PC-3 (cell line): ENCODE data around the gene BMAL2.

Experiments
- CTCF ChIP-seq: fragments of 300-600 bp; sonication (generic); conservative IDR thresholded peaks from 2 replicates; pipeline ENCODE4 v1.5.1; 2017; ENCODE audit warnings: antibody characterized with exemption, low read depth, mild to moderate bottlenecking, low read length
- EZH2phosphoT487 ChIP-seq: fragments of 300-600 bp; sonication (generic); IDR thresholded peaks from 2 replicates; pipeline ENCODE4 v1.6.1; 2018; ENCODE audit warnings: mild to moderate bottlenecking, antibody characterized with exemption, low read length, borderline replicate concordance

DNA sequence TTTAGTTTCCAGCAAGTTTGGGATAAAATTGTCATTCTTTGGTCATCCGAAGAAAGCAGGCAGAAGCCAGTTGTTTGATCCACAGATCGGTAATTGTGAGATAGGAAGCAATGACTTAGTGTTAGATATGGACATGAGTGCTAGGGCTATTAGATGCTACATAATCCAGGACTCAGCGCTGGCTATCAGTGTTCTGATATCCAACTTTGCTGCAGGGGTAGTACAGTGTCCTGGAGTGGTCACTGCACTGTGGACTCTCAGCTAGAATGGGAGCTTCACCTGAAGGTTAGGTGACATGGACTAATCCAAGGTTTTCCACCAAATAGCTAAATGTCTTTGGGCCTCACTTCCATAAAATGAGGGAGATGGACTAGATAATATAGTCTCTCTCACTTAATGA is 48.6 kb upstream of the BMAL2 start:
- TF ChIP-seq CTCF (no peak), EZH2phosphoT487 (no peak)
